HG02678 (cell line): ENCODE measurements around the gene NFE2L1.

ENCODE experiments used
- ATAC-seq: cut with Tn5 transposase; IDR thresholded peaks from one replicate; pipeline ENCODE4 v1.9.1; 2021; ENCODE audit warnings: mild to moderate bottlenecking, moderate library complexity; ENCODE audit not compliant: unreplicated experiment

Gene NFE2L1

GRCh38 chr17:48104440-48104839, 56.3 kb downstream of the NFE2L1 start:
- no peak for ATAC-seq

GRCh38 chr17:48106802-48107136, 58.6 kb downstream of the NFE2L1 start:
- ATAC-seq: no peak

- ATAC-seq: peak; percentile 83
Observed at GRCh38 chr17:48107137-48108055, 59.2 kb downstream of the NFE2L1 start, which contains the start of gene SNX11. Gene SNX11, plus strand, starts transcription at chr17:48107766. Its CDS starts 4,278 bp downstream, at chr17:48112044.

GRCh38 chr17:48110761-48111160, 62.6 kb downstream of the NFE2L1 start:
- no peak for ATAC-seq
